Measurements from ENCODE around the gene CLK2.

DNA sequence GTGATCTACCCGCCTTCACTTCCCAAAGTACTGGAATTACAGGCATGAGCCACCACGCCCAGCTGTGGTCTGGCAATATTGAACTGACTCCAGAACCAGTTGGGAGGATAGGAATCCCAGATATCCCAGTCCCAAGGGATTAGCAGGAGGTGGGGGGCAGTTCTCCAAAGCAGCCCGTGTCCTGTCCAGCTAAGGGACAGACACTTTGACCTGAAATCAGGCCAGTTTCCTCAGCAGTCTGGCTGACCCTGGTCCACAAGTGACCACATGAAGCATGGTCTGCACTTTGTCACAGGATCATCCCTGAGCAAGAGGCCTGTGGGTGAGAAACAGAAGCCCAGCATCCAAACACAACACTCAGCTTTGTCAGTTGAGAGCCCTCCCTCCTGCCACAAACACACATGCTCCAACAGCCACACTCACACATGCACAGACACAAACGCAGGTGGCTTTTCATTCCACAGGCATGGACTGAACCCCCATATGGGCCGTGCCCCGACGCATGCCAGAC lies 32.6 kb upstream of the CLK2 start:
- TF ChIP-seq CTCF (CRISPR knock-in tag; IDR thresholded peaks at IDR 0.05) (no peak), EP300 (IDR thresholded peaks at IDR 0.05; ENCODE audit: low read depth in 2 of 2, low read length in 2 of 2) (no peak), EP300 (CRISPR knock-in tag; IDR thresholded peaks at IDR 0.05; ENCODE audit: borderline replicate concordance) (no peak), ZBTB37 (CRISPR knock-in tag; IDR thresholded peaks at IDR 0.05) (no peak), DDIT3 (CRISPR knock-in tag; IDR thresholded peaks at IDR 0.05) (no peak), SIN3A (IDR thresholded peaks at IDR 0.05; ENCODE audit: borderline replicate concordance, low read depth, low read length) (no peak), ZNF607 (CRISPR knock-in tag; IDR thresholded peaks at IDR 0.05; ENCODE audit: borderline replicate concordance) (no peak), FOXM1 (CRISPR knock-in tag; IDR thresholded peaks at IDR 0.05) (no peak), POLR2A (IDR thresholded peaks at IDR 0.05; ENCODE audit: insufficient read depth in 1 of 2, low read depth in 2 of 2, low read length in 2 of 2) (peak in 1 of 2 experiments; percentile 43; a peak in 1 of 4 replicates), SOX6 (IDR thresholded peaks at IDR 0.05) (no peak), SOX6 (CRISPR knock-in tag; IDR thresholded peaks at IDR 0.05) (no peak), EEA1 (CRISPR knock-in tag; IDR thresholded peaks at IDR 0.05; ENCODE audit: borderline replicate concordance) (no peak), FOXP1 (IDR thresholded peaks at IDR 0.05) (no peak), FOXP1 (CRISPR knock-in tag; IDR thresholded peaks at IDR 0.05) (no peak)

Data from HepG2 (cell line).